HG03103 (cell line): ENCODE results near the gene TUBGCP5.

Experiments used
- ATAC-seq: cut with Tn5 transposase; IDR thresholded peaks from one replicate; pipeline ENCODE4 v1.9.1; 2021; ENCODE audit warnings: low read depth; ENCODE audit not compliant: unreplicated experiment

TUBGCP5 gene

GRCh38 chr15:22980189-22981050, 58.9 kb downstream of the TUBGCP5 start, which contains the start of gene CYFIP1:
Gene CYFIP1, minus strand, starts transcription at chr15:22980368. Its CDS starts 33,083 bp downstream, at chr15:22947285.
- ATAC-seq, result peak; percentile 52

DNA sequence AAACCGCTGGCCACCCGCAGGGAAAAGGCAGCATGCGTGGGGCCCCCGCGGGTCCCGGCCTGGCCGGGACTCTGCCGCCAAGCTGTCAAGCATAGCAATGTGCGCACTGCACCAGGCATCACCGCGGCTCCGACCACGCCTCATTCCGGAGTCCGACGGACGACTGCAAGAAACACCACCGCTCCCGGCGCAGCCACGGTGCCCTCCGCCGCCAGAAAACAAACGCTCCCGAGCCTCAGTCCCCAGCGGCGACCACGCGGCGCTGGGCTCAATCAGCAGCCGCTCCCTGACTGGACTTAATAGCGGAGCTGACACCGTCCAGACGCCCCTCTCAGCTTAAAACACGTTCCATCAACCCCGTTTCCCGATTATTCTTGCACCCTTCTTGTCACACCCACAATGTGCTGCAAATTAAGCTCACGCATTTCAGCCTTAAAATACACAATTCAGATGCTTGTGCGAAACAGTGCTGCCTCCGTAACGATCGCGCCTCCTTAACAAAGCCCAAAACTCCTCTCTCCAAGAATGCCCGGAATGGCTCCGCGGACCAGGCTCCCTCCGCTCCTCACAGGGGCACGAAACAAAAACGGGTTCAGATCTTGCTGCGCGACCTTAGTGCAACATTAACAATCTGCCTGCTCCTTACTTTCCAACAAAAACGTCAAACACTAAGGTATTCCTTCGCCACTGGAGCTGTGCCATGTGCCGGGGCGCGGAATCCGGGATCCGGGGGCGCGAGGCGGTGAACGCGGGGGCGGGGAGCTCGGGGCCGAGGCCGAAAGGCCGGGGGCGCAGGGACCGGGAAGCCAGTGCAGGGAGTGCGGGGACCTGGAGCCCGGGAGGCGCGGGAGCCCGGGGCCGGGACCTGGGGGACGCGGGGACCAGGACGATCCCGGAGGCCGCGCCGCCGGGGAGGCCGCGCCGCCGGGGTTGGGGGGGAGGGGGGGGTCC, 59.9 kb downstream of the TUBGCP5 start:
- peak; percentile 46 for ATAC-seq

- peak; percentile 31 for ATAC-seq
These were observed 60.6 kb downstream of the TUBGCP5 start for GRCh38 chr15:22978691-22979237.

DNA sequence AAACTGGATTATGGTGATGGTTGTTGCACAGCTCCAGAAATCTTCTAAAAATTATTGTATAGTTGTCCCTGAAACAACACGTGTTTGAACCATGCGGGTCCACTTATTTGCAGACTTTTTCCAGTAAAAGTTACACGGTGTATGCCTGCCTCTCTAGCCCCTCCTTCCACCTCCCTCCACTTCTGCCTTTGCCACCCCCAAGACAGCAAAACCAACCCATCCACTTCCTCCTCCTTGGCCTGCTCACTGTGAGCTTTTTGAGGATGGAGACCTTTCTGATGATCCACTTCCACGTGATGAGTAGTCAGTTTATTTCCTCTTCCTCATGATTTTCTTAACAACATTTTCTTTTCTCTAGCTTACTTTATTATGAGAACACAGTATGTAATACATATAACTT, 64.6 kb downstream of the TUBGCP5 start:
- no peak for ATAC-seq

DNA sequence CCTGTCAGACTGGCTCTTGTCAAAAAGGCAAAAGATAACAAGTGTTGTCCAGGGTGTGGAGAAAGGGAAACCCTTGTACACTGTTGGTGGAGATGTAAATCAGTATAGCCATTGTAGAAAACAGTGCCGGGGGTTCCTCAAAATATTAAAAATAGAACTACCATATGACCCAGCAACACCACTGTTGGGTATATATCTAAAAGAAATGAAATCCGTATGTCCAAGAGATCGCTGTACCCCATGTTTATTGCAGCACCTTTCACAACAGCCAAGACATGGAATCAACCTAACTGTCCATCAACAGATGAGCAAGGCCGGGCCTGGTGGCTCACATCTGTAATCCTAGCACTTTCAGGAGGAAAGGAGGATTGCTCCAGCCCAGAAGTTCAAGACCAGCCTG, 65.4 kb downstream of the TUBGCP5 start:
- no peak for ATAC-seq

DNA sequence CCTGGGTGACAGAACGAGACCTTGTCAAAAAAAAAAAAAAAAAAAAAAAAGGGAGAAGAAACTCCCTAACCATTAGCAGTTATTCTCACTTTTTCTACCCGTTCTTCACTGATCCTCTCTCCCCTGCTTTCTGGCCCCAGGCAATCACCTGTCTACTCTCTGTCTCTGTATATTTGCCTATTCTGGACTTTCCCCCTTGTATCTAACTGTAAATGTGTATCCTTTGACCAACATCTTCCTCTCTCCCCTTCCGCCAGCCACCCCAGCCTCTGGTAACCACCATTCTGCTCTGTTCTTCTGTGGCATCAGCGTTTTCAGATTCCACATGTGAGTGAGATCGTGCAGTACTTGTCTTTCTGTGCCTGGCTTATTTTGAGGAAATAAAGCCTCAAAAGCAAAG, 66.1 kb downstream of the TUBGCP5 start:
- ATAC-seq, result no peak

GRCh38 chr15:22969489-22969888, 69.9 kb downstream of the TUBGCP5 start:
- ATAC-seq, result no peak

- no peak for ATAC-seq
These were observed 71.0 kb downstream of the TUBGCP5 start for GRCh38 chr15:22968366-22968765.

DNA sequence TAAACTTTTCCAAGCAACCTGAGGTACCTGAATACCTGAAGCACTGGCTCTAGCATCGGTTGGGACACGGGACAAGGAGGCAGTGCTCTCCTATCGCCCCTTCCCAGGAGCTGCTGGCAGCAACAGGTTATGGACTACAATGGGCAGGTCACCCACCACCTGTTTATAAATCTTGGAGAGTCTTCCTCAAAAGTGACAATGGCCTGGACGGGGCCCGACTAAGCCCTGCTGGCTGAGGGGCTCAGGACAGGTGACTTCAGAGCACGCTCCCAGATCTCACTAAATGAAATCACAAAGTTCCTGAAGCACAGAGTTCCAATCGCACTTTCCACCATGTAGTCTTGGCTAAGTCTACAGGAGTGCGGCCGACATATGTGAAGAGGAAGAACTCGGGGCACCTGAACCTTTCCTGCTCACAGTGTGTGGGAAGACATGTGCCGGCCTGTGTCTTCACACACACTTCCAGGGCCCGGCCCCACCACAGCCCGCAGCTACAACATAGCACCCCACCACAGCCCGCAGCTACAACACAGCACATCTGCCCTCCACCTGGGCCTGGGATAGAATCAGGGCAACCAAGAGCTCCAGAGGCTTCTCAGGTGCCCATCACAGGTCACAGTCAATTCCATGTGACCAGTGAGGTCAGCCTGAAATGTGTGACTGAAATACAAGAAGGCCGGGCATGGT, 72.1 kb downstream of the TUBGCP5 start:
- ATAC-seq, result no peak

DNA sequence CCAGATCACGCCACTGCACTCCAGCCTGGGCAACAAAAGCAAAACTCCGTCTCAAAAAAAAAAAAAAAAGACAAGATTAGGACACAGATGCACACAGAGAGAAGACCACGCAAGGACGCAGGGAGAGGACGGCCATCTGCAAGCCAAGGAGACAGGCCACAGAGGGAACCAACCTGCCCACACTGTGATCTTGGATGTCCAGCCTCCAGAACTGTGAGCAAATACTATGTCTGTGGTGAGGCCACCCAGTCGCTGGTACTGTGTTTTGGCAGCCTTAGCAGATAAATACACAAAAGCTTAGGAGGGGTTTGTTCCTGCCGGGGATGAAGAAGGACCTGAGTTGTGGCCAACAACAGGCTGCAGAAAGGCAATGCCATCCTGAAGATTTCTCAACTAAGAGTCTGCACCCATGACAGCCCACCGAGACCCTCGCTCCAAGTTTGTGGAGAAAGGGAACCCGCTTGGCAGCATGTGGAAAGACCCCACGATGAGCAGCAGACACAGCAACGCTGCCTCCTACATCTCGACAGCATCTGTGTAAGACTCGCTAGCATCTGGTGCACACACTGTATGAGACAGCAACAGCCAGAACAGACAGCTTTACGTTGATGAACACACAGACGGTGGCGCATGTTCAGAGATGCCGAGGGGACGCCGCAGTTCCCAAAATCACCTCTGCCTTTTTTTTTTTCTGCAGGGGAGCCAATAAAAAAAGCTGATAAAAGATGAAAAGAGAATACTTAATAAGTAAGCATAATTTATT, 72.9 kb downstream of the TUBGCP5 start:
- ATAC-seq, result no peak

- ATAC-seq, result no peak
These were observed 75.7 kb downstream of the TUBGCP5 start for GRCh38 chr15:22963641-22964040.

- no peak for ATAC-seq
These were observed 76.8 kb downstream of the TUBGCP5 start for GRCh38 chr15:22962611-22963010.

DNA sequence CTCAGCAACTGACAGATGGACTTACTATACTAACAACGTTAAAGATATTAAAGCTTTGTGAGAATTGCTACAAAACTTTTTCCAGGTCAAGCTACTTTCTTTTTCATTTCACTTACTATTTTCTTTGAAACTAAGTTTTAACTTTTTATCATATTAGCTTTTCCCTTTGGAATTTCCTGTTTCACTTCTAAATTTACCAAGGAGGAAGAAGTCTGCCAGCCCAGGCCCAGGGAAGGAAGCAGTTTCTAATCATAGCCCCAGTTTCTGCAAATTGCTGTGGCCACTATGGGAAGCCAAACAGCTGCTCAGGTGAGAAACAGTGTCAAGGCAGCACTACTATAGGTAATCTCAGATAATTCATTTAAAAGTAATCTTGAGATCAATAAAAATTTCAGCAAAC, 77.6 kb downstream of the TUBGCP5 start:
- no peak for ATAC-seq

DNA sequence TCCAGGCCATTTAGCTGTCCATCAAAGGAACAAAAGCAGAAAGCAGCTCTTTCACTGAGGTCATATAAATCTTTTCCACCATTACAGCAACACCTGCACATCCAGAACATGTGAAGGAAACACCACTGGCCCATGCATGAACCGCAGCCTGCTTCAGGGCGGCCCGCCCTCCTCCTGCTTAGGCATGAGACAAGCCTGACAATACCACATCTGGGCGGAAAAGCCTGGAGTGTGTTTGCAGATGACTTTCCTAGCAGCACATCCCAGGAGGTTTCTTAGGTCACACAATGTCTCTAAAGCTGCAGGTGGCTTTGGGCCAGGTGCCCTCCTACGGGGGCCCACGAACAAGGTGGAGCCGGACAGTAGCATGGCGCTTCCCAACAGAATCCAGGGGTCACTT, 78.8 kb downstream of the TUBGCP5 start:
- no peak for ATAC-seq

DNA sequence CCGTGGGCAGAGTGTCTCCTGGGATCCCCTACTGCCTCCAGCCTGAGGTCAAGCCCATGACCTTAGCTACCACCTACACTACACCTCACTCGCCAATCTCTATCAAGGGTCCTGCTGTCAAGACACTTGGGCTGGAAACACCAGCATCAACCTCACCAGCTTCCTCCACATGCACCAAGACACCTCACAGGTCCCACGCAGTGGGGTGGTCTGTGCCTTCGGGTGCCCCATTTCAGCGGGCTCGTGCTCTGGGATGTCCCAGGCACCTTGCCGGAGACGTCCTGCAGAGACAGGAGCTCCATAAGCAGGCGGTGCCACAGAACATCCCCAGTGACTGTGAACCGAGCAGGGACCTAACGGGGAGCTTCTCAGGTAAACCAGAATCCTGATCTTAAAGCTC, 79.2 kb downstream of the TUBGCP5 start:
- no peak for ATAC-seq

- no peak for ATAC-seq
These were observed 79.9 kb downstream of the TUBGCP5 start for GRCh38 chr15:22959321-22960101.

GRCh38 chr15:22958487-22959280, 80.7 kb downstream of the TUBGCP5 start:
- peak; percentile 53 for ATAC-seq

DNA sequence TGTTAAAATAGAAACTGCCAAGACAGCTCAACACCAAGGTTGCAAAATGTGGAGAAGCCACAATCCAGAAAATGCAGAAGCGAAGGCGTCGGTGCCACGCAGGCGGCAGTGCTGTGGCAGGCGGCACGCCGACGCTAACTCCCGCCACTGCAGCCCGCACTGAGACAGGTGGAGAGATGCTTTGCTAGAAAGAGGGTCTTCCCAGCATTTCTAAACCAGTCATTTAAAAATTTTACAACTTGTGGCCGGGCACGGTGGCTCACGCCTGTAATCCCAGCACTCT, 82.5 kb downstream of the TUBGCP5 start:
- no peak for ATAC-seq
